GM18498 (cell line): ENCODE results near the gene SLCO1B3.

Experiments used
- ATAC-seq: cut with Tn5 transposase; IDR thresholded peaks from one replicate; pipeline ENCODE4 v1.9.1; 2021; ENCODE audit warnings: mild to moderate bottlenecking, moderate library complexity; ENCODE audit not compliant: unreplicated experiment

Gene SLCO1B3

DNA sequence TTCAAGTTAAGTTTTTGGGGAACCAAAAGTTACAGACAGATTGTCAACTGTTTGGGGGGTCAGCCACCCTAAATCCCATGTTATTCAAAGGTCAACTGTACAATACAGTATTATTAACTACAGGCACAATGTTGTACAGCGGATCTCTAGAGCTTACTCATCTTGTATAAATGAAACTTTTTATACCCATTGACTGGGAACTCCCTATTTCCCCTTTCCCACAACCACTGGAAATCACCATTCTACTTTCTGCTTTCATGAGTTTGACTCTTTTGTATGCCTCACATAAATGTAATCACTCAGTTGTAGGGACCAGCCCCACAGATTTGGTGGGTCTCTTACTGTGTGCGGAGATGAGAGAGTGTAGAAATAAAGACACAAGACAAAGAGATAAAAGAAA, 57.8 kb downstream of the SLCO1B3 start:
- no peak for ATAC-seq

DNA sequence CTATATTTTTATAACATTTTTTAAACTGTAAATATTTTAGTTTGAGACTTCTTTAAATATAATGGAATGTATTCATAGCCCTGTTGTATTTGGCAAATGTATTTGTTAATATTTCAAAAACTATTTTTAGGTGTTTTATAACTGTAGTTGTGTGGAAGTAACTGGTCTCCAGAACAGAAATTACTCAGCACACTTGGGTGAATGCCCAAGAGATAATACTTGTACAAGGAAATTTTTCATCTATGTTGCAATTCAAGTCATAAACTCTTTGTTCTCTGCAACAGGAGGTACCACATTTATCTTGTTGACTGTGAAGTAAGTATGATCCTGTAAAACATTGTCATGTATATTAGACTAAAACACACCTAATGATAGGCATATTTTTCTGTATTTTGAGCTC, 72.8 kb downstream of the SLCO1B3 start:
- no peak for ATAC-seq

DNA sequence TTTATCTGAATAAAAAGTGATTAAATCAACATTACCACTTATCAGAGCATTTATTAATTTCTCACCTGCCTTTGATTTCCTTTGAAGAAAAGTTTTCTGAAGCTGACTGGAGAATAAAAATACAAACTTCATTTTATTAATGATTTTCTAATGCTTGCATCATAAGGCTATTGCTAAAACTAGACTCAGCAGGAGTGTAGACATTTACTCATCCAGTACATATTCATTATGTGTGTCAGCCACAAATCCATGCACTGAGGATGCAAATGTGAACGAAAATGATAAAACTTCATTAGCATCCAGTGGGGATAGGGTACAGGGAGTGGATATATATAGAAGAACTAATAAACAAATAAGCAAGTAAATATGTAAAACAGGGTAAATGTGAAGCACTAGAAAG, 74.6 kb downstream of the SLCO1B3 start:
- ATAC-seq = no peak

DNA sequence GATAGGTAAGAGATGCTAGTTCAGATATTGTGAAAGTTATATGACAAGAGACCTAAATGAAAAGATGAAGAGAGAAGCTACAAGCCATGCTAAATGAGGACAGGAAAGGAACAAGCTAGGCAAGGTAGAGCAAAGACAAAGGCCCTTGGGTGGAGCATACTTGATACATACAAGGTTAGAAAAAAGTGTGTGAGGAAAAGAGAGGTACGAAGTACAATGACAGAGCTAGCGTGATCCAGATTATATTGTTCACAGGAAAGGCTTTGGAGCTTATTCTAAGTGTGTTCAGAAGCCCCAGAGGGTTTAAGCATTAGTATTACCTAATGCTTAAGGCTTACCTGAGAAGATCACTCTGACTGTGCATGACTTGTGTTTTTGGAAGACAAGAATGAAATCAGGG, 75.0 kb downstream of the SLCO1B3 start:
- no peak for ATAC-seq

DNA sequence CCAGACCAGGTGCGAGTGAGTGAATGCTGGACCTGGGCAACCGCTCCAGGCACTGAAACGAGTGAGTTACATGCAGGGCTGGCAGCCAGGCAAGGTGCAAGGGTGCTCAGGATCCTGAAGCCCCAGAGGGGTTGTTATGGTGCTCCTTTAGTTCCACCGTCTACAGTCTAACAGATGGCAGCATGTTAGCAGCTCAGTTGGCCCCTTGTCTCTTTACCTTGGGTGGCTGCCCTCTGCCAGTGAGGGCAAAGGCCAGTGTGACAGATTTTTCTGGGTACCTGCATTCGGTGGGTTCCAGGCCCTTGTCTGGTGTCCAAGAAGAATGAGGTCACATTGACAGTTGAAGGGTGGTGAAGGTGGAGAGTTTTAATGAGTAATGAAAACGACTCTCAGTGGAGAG, 106.8 kb downstream of the SLCO1B3 start:
- ATAC-seq = no peak

DNA sequence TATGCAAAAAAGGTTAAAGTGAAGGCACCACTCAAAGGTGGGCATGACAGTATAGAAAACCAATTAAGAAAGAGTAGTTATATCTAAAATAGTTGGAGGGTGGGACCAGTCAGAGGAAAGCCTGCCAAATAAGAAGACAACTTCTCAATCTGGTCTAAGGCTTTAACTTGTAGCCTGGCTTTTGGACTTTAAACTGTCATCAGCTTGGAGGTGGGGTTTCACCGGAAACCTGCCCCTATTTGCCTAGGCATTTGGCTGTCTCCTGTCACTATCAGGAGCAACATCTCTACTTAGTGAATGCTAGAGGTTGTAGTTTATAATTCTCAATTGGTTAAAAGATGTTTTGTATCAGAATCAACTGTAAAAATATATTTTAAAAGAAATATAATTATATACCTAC, 107.3 kb downstream of the SLCO1B3 start:
- no peak for ATAC-seq

DNA sequence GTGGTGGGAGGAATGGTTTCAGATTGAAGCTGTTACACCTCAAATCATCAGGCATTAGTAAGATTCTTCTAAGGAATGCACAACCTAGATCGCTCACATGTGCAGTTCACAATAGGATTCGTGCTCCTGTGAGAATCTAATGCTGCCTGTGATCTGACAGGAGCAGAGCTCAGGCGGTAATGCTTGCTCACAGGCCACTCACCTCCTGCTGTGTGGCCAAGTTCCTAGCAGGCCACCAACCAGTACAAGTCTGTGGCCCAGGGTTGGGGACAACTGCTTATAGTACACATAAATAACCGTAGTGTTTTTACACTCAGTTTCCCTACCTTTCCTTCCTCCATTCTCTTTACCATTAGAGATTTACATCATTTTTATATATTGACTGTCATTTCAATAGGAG, 121.4 kb downstream of the SLCO1B3 start:
- no peak for ATAC-seq

DNA sequence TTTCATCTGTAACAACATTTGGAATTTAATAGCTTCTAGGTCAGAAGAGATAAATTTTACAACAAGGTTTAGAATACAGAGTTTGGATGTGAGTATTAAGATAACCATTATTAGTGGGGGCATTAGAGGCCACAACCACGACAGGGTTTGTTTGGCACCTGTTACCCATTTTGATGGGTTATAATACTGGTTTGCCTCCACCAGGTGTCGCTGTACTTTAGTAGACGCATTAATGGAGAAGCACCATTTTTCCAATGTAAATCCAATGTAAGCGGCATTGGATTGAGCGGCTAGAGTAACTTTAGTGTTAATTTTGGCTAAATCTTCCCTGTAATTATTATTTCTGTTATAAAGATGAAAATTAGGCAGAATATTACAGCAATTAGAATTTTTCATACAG, 136.2 kb downstream of the SLCO1B3 start:
- peak; percentile 63 for ATAC-seq

DNA sequence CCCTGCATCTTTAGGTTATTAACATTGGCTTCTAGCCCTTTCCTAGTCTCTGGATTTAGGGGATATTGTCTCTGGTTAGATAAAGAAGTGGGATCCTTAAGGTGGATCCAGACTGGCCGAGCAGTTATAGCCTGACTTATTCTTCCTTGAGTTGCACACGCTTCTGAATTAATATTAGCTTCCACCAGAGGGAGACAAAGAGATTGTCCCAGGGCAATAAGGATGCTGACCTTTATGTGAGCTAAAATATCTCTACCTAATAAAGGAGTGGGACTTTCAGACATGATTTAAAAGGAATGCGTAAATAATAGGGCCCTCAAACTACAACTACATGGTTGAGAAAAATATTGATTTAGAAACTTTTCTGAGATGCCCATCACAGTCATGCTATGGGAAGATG, 139.7 kb downstream of the SLCO1B3 start:
- peak; percentile 83 for ATAC-seq

DNA sequence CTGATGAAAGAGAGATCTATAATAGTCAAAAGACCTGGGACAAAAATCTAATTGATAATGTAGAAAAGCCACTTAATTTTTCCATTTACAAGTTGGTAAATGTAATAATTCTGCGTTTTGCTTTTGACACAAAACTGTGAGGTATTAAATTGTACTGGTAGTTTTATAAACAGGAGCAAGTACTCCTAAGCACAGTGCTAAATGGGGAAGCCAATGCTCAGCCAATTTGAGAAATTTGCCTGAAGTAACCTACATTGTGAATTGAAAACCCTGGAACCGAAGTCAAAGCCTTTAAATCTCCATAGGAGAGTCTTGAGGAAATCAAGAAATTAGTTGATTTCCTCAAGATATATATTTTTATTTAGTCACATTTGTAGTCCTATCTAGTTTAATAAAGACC, 152.8 kb downstream of the SLCO1B3 start:
- ATAC-seq = no peak

DNA sequence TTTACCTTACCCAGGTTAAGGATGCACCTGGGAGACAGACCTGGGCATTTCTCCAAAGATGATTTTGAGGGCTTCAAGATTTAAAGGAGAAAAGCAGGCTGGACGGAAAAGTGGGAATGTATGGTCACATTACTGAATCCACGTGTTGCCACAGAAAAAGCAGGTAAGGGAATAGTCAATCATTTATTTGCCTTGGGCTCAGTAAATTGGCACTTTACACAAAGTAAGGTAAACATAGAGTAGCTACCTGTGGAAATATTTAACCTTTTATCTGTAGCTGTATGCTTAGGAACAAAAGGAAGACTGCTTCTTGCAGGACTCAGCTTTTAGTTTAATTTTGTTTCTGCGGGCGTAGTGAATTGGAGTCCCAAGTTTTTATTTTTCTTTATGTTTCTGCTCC, 153.3 kb downstream of the SLCO1B3 start:
- no peak for ATAC-seq
